HCT116 (cell line): Measurements from ENCODE around the gene IGDCC3. TPM values are rescaled to one million over a fixed set of nuclear protein-coding genes. Genes with fewer than 3 reads are reported as not detected.

Experiments used
- ATAC-seq: fragments of 200-7000 bp; cut with Tn5 transposase; 2 replicates; pipeline ENCODE4 v1.9.1; 2020; ENCODE audit warnings: mild to moderate bottlenecking, moderate library complexity
- BruUV-seq: library from RNA; stranded (reverse); fragments of 400-500 nt; replicated peaks from 2 replicates; lab custom pipeline; 2021; lab: Mats Ljungman, UMichigan
- CTCF ChIA-PET: fragments of 300-600 bp; sonication (Branson Sonifier 250); formaldehyde crosslinking; loops from one replicate; lab custom pipeline; 2021; ENCODE audit warnings: antibody characterized with exemption; lab: Charles Lee
- POLR2A ChIA-PET: fragments of 300-600, 350-600 bp; sonication (Branson Sonifier 250); formaldehyde crosslinking; loops from one replicate; lab custom pipeline; 2021; ENCODE audit warnings: antibody characterized with exemption; lab: Charles Lee
- RAD21 ChIA-PET, 2 experiments: fragments of 300-600 bp; sonication (Branson Sonifier 250); formaldehyde crosslinking; loops; one replicate each; lab custom pipeline; 2023; ENCODE audit warnings: low total read pairs in 2 of 2; ENCODE audit not compliant: uncharacterized antibody in 2 of 2, unreplicated experiment in 2 of 2, low non-redundant PET in 1 of 2; lab: Charles Lee
- DNase-seq: peaks from one replicate; pipeline ENCODE4 v3.0.0-alpha.2; 2010; ENCODE audit warnings: low read depth, low spot score
- H2AFZ ChIP-seq: fragments of 200-600 bp; shearing (Covaris generic), sonication (generic); 2 replicates; pipeline ENCODE4 v1.6.1; 2017; ENCODE audit warnings: low read depth, mixed run types, mixed read lengths, antibody characterized with exemption, low read length; ENCODE audit not compliant: poor library complexity, severe bottlenecking
- H3K27ac ChIP-seq: 2 replicates; pipeline ENCODE4 v1.5.1; 2012; ENCODE audit warnings: low read depth, low read length
- H3K27me3 ChIP-seq: fragments of 200-600 bp; sonication (generic); 2 replicates; pipeline ENCODE4 v1.6.1; 2016; ENCODE audit warnings: mixed run types, low read length, mixed read lengths; ENCODE audit not compliant: insufficient read depth
- H3K36me3 ChIP-seq, 2 experiments: fragments of 200-500 bp in 1 of 2; fragments of 200-600 bp in 1 of 2; sonication (Bioruptor generic) in 1 of 2; sonication (generic) in 1 of 2; 2 replicates each; pipeline versions ENCODE4 v1.5.1 to v1.6.1; 2014 to 2016; ENCODE audit warnings: low read length in 2 of 2, inconsistent platforms in 1 of 2, mixed read lengths in 1 of 2, mixed run types in 1 of 2; ENCODE audit not compliant: insufficient read depth in 2 of 2, control insufficient read depth in 1 of 2
- H3K4me1 ChIP-seq, 2 experiments: fragments of 200-600 bp in 1 of 2; sonication (generic) in 1 of 2; 2 replicates each; pipeline versions ENCODE4 v1.5.1 to v1.6.1; 2012 to 2017; ENCODE audit warnings: low read length in 2 of 2, inconsistent platforms in 1 of 2, mild to moderate bottlenecking in 1 of 2, mixed read lengths in 1 of 2, mixed run types in 1 of 2, moderate library complexity in 1 of 2; ENCODE audit not compliant: insufficient read depth in 2 of 2, control insufficient read depth in 1 of 2
- H3K4me2 ChIP-seq: fragments of 200-600 bp; sonication (generic); 2 replicates; pipeline ENCODE4 v1.6.1; 2017; ENCODE audit warnings: mixed run types, low read length, mixed read lengths
- H3K4me3 ChIP-seq, 2 experiments: fragments of 200-600 bp in 1 of 2; sonication (generic) in 1 of 2; replicated peaks in 1 of 2; 2 replicates each; pipeline ENCODE4 v1.5.1; 2011 to 2016; ENCODE audit warnings: low read length in 2 of 2, control low read depth in 1 of 2, low read depth in 1 of 2, mild to moderate bottlenecking in 1 of 2, mixed read lengths in 1 of 2, mixed run types in 1 of 2
- H3K79me2 ChIP-seq: fragments of 200-600 bp; sonication (generic); 2 replicates; pipeline ENCODE4 v1.6.1; 2017; ENCODE audit warnings: mild to moderate bottlenecking, mixed run types, low read length, moderate library complexity, mixed read lengths; ENCODE audit not compliant: insufficient read depth
- H3K9ac ChIP-seq: fragments of 200-600 bp; sonication (generic); 2 replicates; pipeline ENCODE4 v1.6.1; 2016; ENCODE audit warnings: low read length, mixed read lengths
- H3K9me2 ChIP-seq: fragments of 200-600 bp; sonication (generic), shearing (Covaris generic); 2 replicates; pipeline ENCODE4 v1.6.1; 2017; ENCODE audit warnings: mixed run types, mild to moderate bottlenecking, moderate library complexity; ENCODE audit not compliant: insufficient read depth
- H3K9me3 ChIP-seq, 2 experiments: fragments of 200-500 bp in 1 of 2; fragments of 200-600 bp in 1 of 2; sonication (Bioruptor generic) in 1 of 2; sonication (generic) in 1 of 2; 2 replicates each; pipeline ENCODE4 v1.6.1; 2014 to 2017; ENCODE audit warnings: low read length in 2 of 2, mixed read lengths in 2 of 2, inconsistent platforms in 1 of 2, low read depth in 1 of 2, mild to moderate bottlenecking in 1 of 2, mixed run types in 1 of 2, moderate library complexity in 1 of 2; ENCODE audit not compliant: control insufficient read depth in 1 of 2, insufficient read depth in 1 of 2
- H4K20me1 ChIP-seq: fragments of 200-600 bp; sonication (generic), shearing (Covaris generic); 2 replicates; pipeline ENCODE4 v1.6.1; 2017; ENCODE audit warnings: mixed run types, mild to moderate bottlenecking, moderate library complexity; ENCODE audit not compliant: insufficient read depth
- CBX3 ChIP-seq: IDR thresholded peaks from 2 replicates; pipeline ENCODE4 v1.6.1; 2012; ENCODE audit warnings: low read depth
- CEBPB ChIP-seq: IDR thresholded peaks from 2 replicates; pipeline ENCODE4 v1.6.1; 2012; ENCODE audit warnings: low read depth
- CTCF ChIP-seq, 3 experiments: fragments of 200-600 bp in 1 of 3; sonication (generic) in 1 of 3; IDR thresholded peaks in 2 of 3; conservative IDR thresholded peaks in 1 of 3; 2 replicates each; pipeline ENCODE4 v1.5.1; 2012 to 2017; ENCODE audit warnings: low read depth in 2 of 3, low read length in 2 of 3, antibody characterized with exemption in 1 of 3, borderline replicate concordance in 1 of 3, control low read depth in 1 of 3, mild to moderate bottlenecking in 1 of 3, mixed read lengths in 1 of 3, mixed run types in 1 of 3, moderate library complexity in 1 of 3; ENCODE audit not compliant: insufficient read depth in 1 of 3
- ELF1 ChIP-seq: IDR thresholded peaks from 2 replicates; pipeline ENCODE4 v1.6.1; 2012; ENCODE audit warnings: low read depth, borderline replicate concordance
- EZH2 ChIP-seq: fragments of 200-600 bp; sonication (generic); IDR thresholded peaks from 2 replicates; pipeline ENCODE4 v1.6.1; 2017; ENCODE audit warnings: antibody characterized with exemption, mixed run types
- EZH2phosphoT487 ChIP-seq: fragments of 200-600 bp; IDR thresholded peaks from 2 replicates; pipeline ENCODE4 v1.6.1; 2018; ENCODE audit warnings: antibody characterized with exemption, borderline replicate concordance
- FOSL1 ChIP-seq: IDR thresholded peaks from 2 replicates; pipeline ENCODE4 v1.6.1; 2012; ENCODE audit warnings: low read depth
- JUND ChIP-seq: IDR thresholded peaks from 2 replicates; pipeline ENCODE4 v1.6.1; 2012
- MAX ChIP-seq: IDR thresholded peaks from 2 replicates; pipeline ENCODE4 v1.6.1; 2012
- POLR2A ChIP-seq: IDR thresholded peaks from 2 replicates; pipeline ENCODE4 v1.7.0; 2011; ENCODE audit warnings: borderline replicate concordance; ENCODE audit not compliant: insufficient read depth, insufficient read length; ENCODE audit errors: extremely low read depth
- POLR2AphosphoS5 ChIP-seq: IDR thresholded peaks from 2 replicates; pipeline ENCODE4 v1.6.1; 2011; ENCODE audit warnings: mild to moderate bottlenecking, low read depth, low read length, moderate library complexity
- REST ChIP-seq: IDR thresholded peaks from 2 replicates; pipeline ENCODE4 v1.6.1; 2012; ENCODE audit warnings: low read depth
- SRF ChIP-seq: IDR thresholded peaks from 2 replicates; pipeline ENCODE4 v1.6.1; 2012; ENCODE audit warnings: low read depth
- TCF7L2 ChIP-seq: IDR thresholded peaks from 2 replicates; pipeline ENCODE4 v1.7.0; 2011; ENCODE audit warnings: borderline replicate concordance, inconsistent platforms; ENCODE audit not compliant: insufficient read depth, insufficient read length; ENCODE audit errors: extremely low read depth
- YY1 ChIP-seq: IDR thresholded peaks from 2 replicates; pipeline ENCODE4 v1.6.1; 2011; ENCODE audit warnings: low read length, low read depth, moderate library complexity, mild to moderate bottlenecking; ENCODE audit not compliant: insufficient replicate concordance; ENCODE audit errors: extremely low read depth
- ZBTB33 ChIP-seq: IDR thresholded peaks from 2 replicates; pipeline ENCODE4 v1.6.1; 2011; ENCODE audit warnings: mild to moderate bottlenecking, low read length, moderate library complexity; ENCODE audit not compliant: insufficient replicate concordance; ENCODE audit errors: extremely low read depth
- ZFX ChIP-seq: fragments of 450-650 bp; IDR thresholded peaks from 2 replicates; pipeline ENCODE4 v1.6.1; 2017
- ZNF274 ChIP-seq: fragments of 200-500 bp; sonication (Bioruptor generic); IDR thresholded peaks from 2 replicates; pipeline ENCODE4 v1.6.1; 2014; ENCODE audit warnings: mild to moderate bottlenecking, low read depth, low read length, inconsistent platforms
- intact Hi-C: fragments of 100-400 bp; cut with micrococcal nuclease; formaldehyde crosslinking; loops from 2 replicates; pipeline ENCODE4 v1.10.0; 2022
- total RNA-seq: library from RNA; stranded (reverse); gene quantifications from one replicate; pipeline ENCODE4 v1.2.1, GENCODE V29; 2021; ENCODE audit not compliant: unreplicated experiment
- TF ChIP-seq, protein P1 (sequence below): IDR thresholded peaks from 2 replicates; pipeline ENCODE4 v1.6.1; 2012

Gene IGDCC3
- total RNA-seq, 1 experiment from 2014 or later: 0.44 TPM

- ChIA-PET POLR2A (no interaction called here), RAD21 (no interaction called here), CTCF (no interaction called here)
- Histone ChIP-seq H3K79me2 (no peaks in the 10 kb centered on the region), H3K4me2 (no peak overlapping the region), H3K4me3 (no peak overlapping the region), H3K27ac (no peak overlapping the region), H3K9me3 (no peaks in the 10 kb centered on the region), H4K20me1 (no peaks in the 10 kb centered on the region), H3K9me2 (no peaks in the 10 kb centered on the region), H3K27me3 (no peaks in the 10 kb centered on the region; the same call in 1 of the 2 replicates), H3K36me3 (no peaks in the 10 kb centered on the region), H2AFZ (no peak overlapping the region), H3K4me1 (0 out of 4 replicates have a peak, but pooled peaks cover 0 to 4% of the 10 kb centered on the region in 2 experiments), H3K9ac (no peak overlapping the region)
- DNase-seq: no peak
- intact Hi-C loops: no loop called here
- BruUV-seq: no TSS peak
- ATAC-seq: no peak
- no peak for TF ChIP-seq TCF7L2
- TF ChIP-seq POLR2AphosphoS5: no peak
- no peak for TF ChIP-seq CBX3
- TF ChIP-seq REST: no peak
- no peak for TF ChIP-seq ELF1
- TF ChIP-seq CTCF (IDR thresholded peaks at IDR 0.05 in 2 of 3, conservative IDR thresholded peaks at IDR 0.05 in 1 of 3; ENCODE audit: borderline replicate concordance in 1 of 3, insufficient read depth in 1 of 3, low read depth in 2 of 3, low read length in 2 of 3): no peak
- no peak for TF ChIP-seq EZH2
- no peak for TF ChIP-seq ZNF274
- no peak for TF ChIP-seq MAX
- TF ChIP-seq JUND: no peak
- no peak for TF ChIP-seq CEBPB
- TF ChIP-seq EZH2phosphoT487: no peak
- no peak for TF ChIP-seq ZFX
- TF ChIP-seq SRF: no peak
- TF ChIP-seq YY1: no peak
- no peak for TF ChIP-seq ZBTB33
- TF ChIP-seq POLR2A: no peak
- TF ChIP-seq, protein P1, sequence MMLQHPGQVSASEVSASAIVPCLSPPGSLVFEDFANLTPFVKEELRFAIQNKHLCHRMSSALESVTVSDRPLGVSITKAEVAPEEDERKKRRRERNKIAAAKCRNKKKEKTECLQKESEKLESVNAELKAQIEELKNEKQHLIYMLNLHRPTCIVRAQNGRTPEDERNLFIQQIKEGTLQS: no peak
- TF ChIP-seq FOSL1: no peak
Observed at GRCh38 chr15:65339920-65340319, 37.9 kb downstream of the IGDCC3 start.
